ENCODE results near the gene LSM12.

GRCh38 chr17:44083250-44083849 is 16.9 kb upstream of the LSM12 start:
- TF ChIP-seq CTCF (IDR thresholded peaks at IDR 0.05; ENCODE audit: low read depth, low read length, poor library complexity, severe bottlenecking) (no peak), EZH2phosphoT487 (IDR thresholded peaks at IDR 0.05; ENCODE audit: borderline replicate concordance, low read length) (no peak)
